HG03039 (cell line): Measurements from ENCODE around the gene PXDN.
"Not testable (repeated sequence)": the region's sequence is repeated elsewhere in the genome, so short reads cannot be mapped to it uniquely, and the experiment has no call there.

Experiments
- ATAC-seq: cut with Tn5 transposase; IDR thresholded peaks from one replicate; pipeline ENCODE4 v1.9.1; 2021; ENCODE audit warnings: mild to moderate bottlenecking, moderate library complexity; ENCODE audit not compliant: unreplicated experiment

PXDN gene

DNA sequence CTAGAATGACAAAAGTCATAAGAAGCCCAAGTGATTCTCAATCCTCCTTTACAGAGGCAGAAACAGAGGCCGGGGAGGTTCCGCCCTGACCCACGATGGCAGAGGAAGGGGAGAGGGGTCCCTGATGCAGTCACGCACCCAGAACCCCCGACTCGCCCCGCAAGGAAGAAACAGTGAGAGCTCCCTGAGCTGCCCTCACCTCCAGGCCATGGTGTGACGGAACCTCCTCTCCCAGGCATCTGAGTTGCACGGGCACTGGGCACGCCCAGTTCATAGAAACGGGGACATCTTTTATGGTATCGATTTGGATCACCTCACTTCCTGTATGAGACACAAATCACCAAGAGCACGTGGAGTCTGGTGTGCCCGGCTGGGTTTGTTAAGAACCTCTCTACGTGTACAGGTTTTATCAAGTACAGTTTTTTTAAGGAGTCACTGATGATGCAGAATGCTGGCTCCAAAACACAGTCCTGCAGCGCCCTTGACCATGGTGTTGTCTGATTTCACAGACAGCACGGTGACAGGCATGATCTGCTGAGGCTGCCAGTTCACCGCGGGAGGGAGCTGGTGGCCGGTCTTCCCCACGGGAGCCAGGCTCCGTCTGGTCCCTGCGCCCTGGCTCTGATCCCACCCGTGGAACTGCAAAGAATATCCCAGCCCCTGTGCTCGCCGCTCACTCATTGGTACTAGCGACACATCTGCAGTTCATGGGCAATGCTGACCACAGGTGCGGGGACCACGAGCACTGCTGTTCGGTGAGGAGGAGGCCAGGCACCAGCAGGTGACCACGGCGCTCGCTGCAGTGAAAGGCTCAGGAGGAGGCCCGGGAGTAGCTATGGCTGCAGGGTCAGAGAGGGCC is 35.6 kb downstream of the PXDN start:
- ATAC-seq, result no peak

DNA sequence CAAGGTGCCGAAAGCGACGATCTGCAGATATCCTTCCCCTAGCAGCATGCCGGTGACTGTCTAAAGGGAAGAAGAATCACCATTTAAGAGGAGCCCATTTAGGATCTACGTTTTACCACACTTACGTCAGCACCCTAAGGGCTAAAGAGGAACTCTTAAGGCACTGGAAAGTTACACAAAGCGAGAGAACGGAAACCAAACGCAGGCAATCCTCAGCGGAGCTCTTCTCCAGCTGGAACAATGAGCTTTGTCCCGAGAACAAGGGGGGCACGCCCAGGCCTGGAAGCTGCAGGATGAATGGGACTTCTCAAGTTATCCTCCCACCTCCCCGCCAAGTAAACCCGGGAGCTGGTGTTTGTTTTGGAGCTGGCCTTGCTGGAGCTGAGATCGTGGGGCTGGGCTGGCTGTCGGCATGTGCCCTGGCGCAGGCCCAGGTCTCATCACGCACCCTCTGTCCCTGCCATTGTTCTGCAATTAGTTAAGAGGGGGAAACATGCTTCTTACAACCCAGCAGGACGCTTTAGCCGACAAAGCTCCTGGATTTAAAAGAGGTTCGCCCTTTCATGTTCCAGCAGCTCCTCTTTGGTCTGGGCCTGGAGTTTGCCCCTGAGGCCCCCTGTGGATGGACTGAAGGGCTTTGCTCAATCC is 36.4 kb downstream of the PXDN start:
- ATAC-seq, result no peak

GRCh38 chr2:1706089-1706841 is 38.0 kb downstream of the PXDN start:
- ATAC-seq, result not testable (repeated sequence)

DNA sequence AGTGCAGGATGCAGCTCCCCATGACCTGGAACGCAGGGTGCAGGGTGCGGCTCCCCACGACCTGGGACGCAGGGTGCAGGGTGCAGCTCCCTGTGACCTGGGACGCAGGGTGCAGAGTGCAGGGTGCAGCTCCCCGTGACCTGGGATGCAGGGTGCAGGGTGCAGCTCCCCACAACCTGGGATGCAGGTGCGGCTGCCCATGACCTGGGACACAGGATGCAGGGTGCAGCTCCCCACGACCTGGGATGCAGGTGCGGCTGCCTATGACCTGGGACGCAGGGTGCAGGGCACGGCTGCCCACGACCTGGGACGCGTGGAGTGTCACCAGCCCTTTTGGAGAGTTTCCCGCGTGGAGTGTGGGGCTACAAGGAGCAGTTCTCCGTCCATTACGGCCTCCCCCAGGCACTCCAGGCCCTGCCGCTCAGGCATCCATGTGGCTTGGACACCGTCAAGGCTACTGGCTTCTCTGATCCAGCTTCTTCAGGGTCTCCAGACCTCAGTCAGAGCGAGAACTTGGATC is 38.7 kb downstream of the PXDN start:
- no peak for ATAC-seq

- ATAC-seq, result no peak
These were observed 39.4 kb downstream of the PXDN start for GRCh38 chr2:1704631-1705556.

DNA sequence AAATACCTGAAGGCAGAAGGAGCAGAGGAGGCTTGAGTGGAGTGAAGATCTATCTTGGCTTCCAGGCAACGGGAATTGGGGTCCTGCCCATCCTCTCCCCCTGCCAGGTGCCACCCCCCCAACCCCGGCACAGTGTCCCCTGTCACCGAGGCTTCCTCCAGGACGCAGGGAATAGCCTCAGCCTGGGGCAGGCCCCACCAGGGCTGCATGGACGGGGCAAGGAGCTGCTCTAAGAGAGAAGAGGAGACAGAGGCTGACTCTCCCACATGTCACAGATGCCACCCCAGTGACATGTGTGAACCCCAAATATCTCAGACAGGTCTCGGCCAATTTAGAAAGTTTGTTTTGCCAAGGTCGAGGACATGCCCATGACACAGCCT is 42.1 kb downstream of the PXDN start:
- no peak for ATAC-seq

GRCh38 chr2:1701556-1702185 is 42.6 kb downstream of the PXDN start:
- ATAC-seq, result no peak

DNA sequence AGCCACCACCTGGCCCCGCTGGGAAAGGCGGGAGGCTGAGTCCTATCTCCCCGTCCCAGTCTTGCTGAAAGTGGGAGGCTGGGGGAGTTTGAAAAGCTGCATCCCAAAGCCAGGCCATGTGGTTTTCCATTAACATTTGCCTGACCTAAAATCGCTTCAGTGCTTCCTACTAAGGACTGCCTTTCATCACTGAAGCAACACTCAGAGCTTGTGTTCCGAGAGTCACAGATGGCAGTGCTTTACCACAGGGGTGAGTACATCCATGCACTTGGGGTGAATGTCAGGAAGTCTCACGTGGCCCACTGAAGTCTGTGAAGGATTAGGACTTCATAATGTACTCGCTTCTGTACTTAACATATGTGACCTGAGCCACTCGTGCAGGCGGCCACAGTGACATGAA is 43.3 kb downstream of the PXDN start:
- no peak for ATAC-seq

DNA sequence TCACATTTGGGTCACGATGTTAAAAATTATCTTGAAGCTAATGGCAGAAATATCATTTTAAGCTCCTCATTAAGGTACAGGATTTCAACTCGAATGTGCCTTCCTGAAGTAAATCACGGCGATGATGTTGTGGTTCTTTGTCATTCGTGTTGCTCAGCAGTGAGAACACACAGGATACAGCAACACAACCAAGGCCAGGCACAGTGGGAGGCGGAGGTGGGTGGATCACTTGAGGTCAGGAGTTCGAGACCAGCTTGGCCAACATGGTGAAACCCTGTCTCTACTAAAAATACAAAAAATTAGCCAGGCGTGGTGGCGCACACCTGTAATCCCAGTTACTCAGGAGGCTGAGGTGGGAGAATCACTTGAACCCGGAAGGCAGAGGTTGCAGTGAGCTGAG is 43.9 kb downstream of the PXDN start:
- ATAC-seq, result not testable (repeated sequence)

DNA sequence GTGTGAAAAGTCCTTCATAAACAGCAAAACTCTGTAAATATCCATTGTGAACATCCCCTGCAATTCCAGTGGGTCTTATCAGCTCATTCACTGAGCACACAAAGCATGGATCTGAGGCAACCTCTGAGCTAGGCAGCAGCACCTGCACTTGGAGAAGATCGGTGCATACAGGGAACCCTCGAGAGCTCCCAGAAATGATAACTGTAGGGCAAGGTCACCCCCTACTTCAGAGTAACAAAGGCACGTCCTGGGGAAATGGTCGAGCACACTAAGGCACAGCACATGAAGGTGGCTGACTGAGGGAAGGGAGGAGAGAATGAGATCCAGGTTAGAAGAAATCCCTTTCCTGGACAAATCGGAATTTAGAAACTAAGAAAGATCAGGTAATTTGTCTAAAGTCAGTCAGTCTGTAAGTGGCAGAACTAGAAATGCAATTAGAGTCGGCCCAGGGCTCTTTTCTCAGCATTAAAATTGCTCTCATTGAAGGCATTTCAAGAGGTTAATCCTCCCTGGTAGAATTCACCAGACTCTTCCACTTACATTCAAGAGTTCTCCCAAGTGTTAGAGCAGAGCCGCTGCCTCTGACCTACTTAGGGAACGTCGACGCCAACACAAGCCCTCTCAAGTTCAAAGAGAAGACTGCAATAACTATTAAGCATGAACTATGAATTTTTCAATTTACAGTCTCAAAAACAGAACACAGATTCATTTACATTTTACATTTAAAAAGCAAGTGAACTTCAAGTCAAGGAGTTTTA is 45.9 kb downstream of the PXDN start:
- no peak for ATAC-seq

DNA sequence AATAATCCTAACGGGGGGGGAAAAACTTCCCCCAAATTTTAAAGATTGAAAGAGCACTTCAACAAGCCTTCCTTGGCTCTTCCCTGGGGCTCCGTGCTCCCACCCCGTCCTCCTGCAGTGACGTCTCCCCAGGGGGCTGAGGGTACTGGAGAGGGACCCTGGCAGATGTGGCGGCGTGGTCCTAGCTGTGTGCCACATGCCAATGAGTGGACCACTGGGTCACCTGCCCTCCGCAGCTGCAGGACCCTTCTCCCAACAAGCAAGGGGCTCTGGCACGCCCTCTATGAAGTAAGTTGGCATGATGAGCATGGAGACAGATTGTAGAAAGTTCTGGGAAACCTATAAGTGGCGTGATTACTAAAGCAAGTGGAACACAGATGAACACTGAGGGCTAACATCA is 46.7 kb downstream of the PXDN start:
- no peak for ATAC-seq

- ATAC-seq, result no peak
These were observed 47.8 kb downstream of the PXDN start for GRCh38 chr2:1696472-1696871.

DNA sequence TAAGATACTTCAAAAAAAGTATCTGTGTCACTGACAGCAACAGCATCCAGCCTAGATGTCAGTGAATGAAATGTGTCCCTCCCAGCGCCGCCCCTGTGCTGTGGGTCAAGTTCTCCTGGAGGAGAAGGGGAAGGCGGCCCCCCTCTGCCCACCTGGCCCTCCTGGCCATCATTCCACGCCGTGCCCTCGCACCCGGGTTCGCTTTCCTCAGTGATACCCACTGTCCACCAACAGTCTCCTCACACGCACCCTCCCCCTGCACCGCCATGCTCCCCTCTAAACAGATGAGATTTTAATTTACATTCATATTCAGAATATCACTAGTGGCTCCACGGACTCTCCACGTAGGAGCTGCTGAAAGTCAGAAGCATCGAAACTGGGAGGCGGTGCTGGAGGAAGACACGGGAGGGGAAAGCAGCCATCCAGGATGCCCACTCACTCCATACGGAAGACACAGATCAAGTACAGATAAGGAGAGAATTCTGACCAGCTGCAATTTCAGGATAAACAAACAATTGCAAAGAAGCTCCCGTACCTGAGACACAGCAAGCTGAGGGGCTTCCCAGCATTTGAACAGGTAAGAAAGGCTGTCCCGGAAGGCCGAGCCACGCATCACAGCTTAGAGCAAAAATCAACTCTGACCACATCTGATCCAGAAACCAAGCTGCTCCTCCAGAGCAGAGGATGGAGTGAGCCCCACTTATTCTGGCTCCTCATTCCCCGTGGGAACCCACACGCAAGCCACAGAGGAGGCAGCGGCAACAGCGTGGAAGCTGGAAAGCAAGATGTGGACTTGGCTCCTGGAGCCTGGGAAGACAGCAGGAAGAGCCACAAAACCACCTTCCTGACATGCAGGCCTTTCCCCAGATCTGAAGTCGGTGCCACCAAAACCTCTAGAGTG is 49.7 kb downstream of the PXDN start:
- ATAC-seq, result no peak

DNA sequence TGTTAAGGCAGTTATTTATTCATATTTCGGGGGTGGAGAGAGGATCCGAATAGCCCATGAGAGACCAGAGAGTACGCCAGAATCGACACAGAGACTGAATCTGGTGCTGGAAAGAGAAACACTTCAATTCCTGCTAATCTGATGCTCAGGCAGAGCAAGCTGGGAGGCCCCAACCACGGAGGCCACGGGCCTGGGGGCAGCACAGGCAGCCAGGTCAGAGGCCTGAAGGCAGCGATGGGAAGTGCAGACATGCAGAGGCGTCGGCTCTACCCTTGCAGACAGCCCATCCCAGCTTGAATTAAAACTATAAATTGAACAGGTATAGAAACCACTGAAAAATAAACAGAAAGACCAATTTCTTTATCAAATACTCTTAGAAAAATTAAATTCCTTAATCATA is 50.6 kb downstream of the PXDN start:
- no peak for ATAC-seq

DNA sequence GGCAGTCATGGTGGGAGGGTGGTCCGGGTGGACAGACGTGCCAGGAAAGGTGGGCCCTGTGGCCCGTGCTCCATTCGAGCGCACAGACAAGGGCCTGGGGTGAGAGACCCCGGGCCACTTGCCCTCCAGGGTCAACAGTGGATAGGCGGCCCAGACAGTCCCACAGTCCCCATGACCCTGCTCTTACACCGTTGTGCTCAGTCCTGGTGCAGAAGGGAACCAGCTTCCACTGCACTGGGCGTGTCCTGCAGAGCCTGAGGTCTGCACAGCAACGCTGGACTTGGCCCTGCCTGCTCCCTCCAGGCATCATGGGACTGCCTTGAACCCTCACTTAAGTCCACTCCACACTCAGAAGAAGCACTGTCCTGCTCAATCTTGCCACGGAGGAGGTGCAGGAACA is 52.0 kb downstream of the PXDN start:
- ATAC-seq, result no peak

GRCh38 chr2:1691366-1691765 is 52.9 kb downstream of the PXDN start:
- no peak for ATAC-seq

- ATAC-seq, result no peak
These were observed 54.1 kb downstream of the PXDN start for GRCh38 chr2:1690056-1690775.

GRCh38 chr2:1688859-1689258 is 55.5 kb downstream of the PXDN start:
- ATAC-seq, result no peak
